ENCODE data around the gene C3orf52. TPM values are rescaled to one million over a fixed set of nuclear protein-coding genes. Genes with fewer than 3 reads are reported as not detected.

C3orf52 gene
- total RNA-seq, 1 experiment from 2014 or later = 14.3 TPM

DNA sequence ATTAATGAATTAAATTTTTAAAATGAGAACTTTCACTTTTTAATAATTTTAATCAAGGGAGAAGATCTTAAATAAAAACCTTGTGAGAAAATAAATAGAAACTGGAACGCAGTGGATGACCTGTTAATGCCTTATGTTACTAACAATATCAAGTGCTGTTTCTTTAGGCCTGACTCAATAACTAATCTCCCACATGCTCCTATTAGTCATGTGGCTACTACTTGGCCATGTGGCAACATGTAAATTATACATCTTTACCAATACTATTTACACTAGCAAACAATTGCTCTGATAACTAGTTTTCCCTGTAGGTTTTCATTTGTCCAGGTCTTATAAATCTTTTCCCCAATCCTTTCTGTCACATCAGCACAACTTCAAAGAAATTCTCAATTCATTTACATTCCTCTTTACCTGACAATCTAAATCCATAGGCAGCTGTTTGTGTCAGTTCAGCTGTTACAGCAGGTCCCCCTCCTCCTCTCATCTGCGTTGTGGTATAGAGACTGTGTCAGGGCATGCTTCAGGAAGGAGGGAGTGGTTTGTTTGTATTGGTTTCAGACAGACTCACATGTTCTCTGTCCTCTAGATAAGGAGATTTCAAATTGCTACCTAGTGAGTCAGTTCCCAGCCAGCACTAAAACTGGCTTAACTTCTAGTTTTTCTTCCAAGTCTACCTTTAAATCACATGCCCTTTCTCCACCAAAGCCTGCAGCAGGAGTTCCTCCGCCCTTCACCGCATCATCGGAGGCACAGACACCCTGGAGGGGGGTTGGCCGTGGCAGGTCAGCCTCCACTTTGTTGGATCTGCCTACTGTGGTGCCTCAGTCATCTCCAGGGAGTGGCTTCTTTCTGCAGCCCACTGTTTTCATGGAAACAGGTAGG lies 11.3 kb upstream of the C3orf52 start (continued):
- no peak for TF ChIP-seq RELA (CRISPR knock-in tag; IDR thresholded peaks at IDR 0.05; ENCODE audit: borderline replicate concordance)

DNA sequence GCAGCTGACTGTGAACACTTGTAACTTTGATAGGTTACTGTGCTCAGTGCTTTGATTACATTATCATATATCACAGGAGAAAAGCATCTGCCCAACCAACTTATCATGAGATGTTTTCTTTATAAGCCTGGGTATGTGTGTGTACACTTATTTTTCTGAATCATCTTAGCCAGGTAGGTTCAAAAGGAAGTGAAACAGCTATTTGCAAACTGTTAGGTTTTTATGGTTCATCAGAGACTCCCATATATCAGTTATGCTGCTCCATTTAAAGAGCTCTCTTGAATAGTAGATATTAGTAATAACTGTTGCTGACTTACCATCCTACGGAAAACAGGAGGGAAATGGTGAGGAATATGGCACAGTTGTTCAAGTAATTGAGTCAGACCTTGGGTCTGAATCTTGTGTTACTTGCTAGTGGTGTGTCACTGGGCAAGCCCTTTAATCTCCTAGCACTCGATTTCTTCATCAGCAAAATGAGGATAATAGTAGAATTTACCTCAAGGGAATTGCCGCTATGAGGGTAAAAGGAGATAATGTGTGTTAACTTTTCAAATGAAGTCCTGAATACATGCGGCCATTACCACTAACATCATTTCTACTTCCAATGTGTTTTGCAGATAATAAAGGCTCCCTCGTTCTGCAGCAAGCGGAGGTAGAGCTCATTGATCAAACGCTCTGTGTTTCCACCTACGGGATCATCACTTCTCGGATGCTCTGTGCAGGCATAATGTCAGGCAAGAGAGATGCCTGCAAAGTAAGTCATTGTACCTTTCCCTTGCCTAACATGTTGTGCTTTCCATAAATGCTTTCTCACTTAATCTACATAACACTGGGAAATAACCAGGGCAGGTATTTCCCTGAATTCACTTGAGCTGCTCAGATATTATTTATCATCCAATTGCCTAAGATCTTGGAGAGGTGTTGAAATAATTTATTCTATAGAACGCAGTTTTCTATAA lies 7.8 kb upstream of the C3orf52 start:
- Mint-ChIP-seq H3K9me3 (no peaks in the 10 kb centered on the region), H3K4me3 (no peak overlapping the region), H3K27me3 (ENCODE audit: low read depth) (no peaks in the 10 kb centered on the region; the same call in 1 of the 2 replicates), H3K4me1 (peaks cover 10% of the 10 kb centered on the region), H3K27ac (no peak overlapping the region), H3K36me3 (no peaks in the 10 kb centered on the region)
- ATAC-seq = no peak
- CTCF ChIA-PET = interaction anchor here (1.0 kb wide), 1 partner anchor 65 kb away, joined by 5 read pairs; no protein-coding TSS in a partner anchor
- POLR2A ChIA-PET = no interaction called here
- no peak for DNase-seq (ENCODE audit: low spot score)
- TF ChIP-seq, protein P1, sequence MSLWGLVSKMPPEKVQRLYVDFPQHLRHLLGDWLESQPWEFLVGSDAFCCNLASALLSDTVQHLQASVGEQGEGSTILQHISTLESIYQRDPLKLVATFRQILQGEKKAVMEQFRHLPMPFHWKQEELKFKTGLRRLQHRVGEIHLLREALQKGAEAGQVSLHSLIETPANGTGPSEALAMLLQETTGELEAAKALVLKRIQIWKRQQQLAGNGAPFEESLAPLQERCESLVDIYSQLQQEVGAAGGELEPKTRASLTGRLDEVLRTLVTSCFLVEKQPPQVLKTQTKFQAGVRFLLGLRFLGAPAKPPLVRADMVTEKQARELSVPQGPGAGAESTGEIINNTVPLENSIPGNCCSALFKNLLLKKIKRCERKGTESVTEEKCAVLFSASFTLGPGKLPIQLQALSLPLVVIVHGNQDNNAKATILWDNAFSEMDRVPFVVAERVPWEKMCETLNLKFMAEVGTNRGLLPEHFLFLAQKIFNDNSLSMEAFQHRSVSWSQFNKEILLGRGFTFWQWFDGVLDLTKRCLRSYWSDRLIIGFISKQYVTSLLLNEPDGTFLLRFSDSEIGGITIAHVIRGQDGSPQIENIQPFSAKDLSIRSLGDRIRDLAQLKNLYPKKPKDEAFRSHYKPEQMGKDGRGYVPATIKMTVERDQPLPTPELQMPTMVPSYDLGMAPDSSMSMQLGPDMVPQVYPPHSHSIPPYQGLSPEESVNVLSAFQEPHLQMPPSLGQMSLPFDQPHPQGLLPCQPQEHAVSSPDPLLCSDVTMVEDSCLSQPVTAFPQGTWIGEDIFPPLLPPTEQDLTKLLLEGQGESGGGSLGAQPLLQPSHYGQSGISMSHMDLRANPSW (CRISPR knock-in tag; conservative IDR thresholded peaks at IDR 0.05; ENCODE audit: low read depth) = no peak
- TF ChIP-seq, protein P2, sequence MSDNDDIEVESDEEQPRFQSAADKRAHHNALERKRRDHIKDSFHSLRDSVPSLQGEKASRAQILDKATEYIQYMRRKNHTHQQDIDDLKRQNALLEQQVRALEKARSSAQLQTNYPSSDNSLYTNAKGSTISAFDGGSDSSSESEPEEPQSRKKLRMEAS (CRISPR knock-in tag; IDR thresholded peaks at IDR 0.05) = no peak
- TF ChIP-seq SP1 (CRISPR knock-in tag; conservative IDR thresholded peaks at IDR 0.05) = no peak
- TF ChIP-seq ZNF317 (CRISPR knock-in tag; IDR thresholded peaks at IDR 0.05; ENCODE audit: borderline replicate concordance, low read depth) = no peak
- no peak for TF ChIP-seq KAT7 (CRISPR knock-in tag; IDR thresholded peaks at IDR 0.05; ENCODE audit: borderline replicate concordance)
- TF ChIP-seq, protein P3, sequence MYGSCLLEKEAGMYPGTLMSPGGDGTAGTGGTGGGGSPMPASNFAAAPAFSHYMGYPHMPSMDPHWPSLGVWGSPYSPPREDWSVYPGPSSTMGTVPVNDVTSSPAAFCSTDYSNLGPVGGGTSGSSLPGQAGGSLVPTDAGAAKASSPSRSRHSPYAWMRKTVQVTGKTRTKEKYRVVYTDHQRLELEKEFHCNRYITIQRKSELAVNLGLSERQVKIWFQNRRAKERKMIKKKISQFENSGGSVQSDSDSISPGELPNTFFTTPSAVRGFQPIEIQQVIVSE (CRISPR knock-in tag; IDR thresholded peaks at IDR 0.05; ENCODE audit: borderline replicate concordance) = no peak
- no peak for TF ChIP-seq SMAD4 (CRISPR knock-in tag; IDR thresholded peaks at IDR 0.05)
- no peak for TF ChIP-seq ELF4 (CRISPR knock-in tag; IDR thresholded peaks at IDR 0.05; ENCODE audit: low read depth)
- no peak for TF ChIP-seq ZNF121 (CRISPR knock-in tag; IDR thresholded peaks at IDR 0.05)
- TF ChIP-seq, protein P4, sequence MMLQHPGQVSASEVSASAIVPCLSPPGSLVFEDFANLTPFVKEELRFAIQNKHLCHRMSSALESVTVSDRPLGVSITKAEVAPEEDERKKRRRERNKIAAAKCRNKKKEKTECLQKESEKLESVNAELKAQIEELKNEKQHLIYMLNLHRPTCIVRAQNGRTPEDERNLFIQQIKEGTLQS (CRISPR knock-in tag; conservative IDR thresholded peaks at IDR 0.05) = no peak
- no peak for TF ChIP-seq ATF1 (CRISPR knock-in tag; IDR thresholded peaks at IDR 0.05)
- TF ChIP-seq, protein P5, sequence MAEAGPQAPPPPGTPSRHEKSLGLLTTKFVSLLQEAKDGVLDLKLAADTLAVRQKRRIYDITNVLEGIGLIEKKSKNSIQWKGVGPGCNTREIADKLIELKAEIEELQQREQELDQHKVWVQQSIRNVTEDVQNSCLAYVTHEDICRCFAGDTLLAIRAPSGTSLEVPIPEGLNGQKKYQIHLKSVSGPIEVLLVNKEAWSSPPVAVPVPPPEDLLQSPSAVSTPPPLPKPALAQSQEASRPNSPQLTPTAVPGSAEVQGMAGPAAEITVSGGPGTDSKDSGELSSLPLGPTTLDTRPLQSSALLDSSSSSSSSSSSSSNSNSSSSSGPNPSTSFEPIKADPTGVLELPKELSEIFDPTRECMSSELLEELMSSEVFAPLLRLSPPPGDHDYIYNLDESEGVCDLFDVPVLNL (CRISPR knock-in tag; IDR thresholded peaks at IDR 0.05; ENCODE audit: borderline replicate concordance, low read depth) = no peak
- TF ChIP-seq, protein P6, sequence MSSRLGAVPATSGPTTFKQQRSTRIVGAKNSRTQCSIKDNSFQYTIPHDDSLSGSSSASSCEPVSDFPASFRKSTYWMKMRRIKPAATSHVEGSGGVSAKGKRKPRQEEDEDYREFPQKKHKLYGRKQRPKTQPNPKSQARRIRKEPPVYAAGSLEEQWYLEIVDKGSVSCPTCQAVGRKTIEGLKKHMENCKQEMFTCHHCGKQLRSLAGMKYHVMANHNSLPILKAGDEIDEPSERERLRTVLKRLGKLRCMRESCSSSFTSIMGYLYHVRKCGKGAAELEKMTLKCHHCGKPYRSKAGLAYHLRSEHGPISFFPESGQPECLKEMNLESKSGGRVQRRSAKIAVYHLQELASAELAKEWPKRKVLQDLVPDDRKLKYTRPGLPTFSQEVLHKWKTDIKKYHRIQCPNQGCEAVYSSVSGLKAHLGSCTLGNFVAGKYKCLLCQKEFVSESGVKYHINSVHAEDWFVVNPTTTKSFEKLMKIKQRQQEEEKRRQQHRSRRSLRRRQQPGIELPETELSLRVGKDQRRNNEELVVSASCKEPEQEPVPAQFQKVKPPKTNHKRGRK (CRISPR knock-in tag; IDR thresholded peaks at IDR 0.05; ENCODE audit: borderline replicate concordance) = no peak

Measured in WTC11 (cell line).